T-helper 2 cell (primary cell): ENCODE data around the gene DCAF4L1.
A peak's percentile ranks its signal among the peaks of the same experiment; 100 is the strongest.

ENCODE experiments used
- DNase-seq, 5 experiments: peaks; one replicate each; pipeline versions ENCODE4 v3.0.0 to v3.0.0-alpha.2; 2012 to 2022

Gene DCAF4L1

GRCh38 chr4:41990365-41991111 is 9.0 kb downstream of the DCAF4L1 start, which contains the start of gene SLC30A9:
SLC30A9 (plus strand) TSS chr4:41990530; CDS start chr4:41990652, 122 bp downstream.
- peak; percentile 79 to 97 (median 90) for DNase-seq

GRCh38 chr4:41991916-41992767 is 10.6 kb downstream of the DCAF4L1 start:
- DNase-seq, result no peak

- no peak for DNase-seq
These were observed 11.7 kb downstream of the DCAF4L1 start for GRCh38 chr4:41992967-41993857.

GRCh38 chr4:41994461-41994985 is 13.0 kb downstream of the DCAF4L1 start:
- peak in 1 of 5 experiments; percentile 5 for DNase-seq

- no peak for DNase-seq
These were observed 16.5 kb downstream of the DCAF4L1 start for GRCh38 chr4:41998019-41998418.

- DNase-seq, result no peak
These were observed 17.8 kb downstream of the DCAF4L1 start for GRCh38 chr4:41999321-41999720.

- no peak for DNase-seq
These were observed 26.6 kb downstream of the DCAF4L1 start for GRCh38 chr4:42008011-42008786.

- DNase-seq, result no peak
These were observed 33.9 kb downstream of the DCAF4L1 start for GRCh38 chr4:42015438-42015837.

- DNase-seq, result no peak
These were observed 36.9 kb downstream of the DCAF4L1 start for GRCh38 chr4:42018451-42018850.
